ENCODE data around the gene NEDD4L. TPM values are rescaled to one million over a fixed set of nuclear protein-coding genes. Genes with fewer than 3 reads are reported as not detected.

Gene NEDD4L
- total RNA-seq, 1 donor from 2014 or later: 152 TPM

DNA sequence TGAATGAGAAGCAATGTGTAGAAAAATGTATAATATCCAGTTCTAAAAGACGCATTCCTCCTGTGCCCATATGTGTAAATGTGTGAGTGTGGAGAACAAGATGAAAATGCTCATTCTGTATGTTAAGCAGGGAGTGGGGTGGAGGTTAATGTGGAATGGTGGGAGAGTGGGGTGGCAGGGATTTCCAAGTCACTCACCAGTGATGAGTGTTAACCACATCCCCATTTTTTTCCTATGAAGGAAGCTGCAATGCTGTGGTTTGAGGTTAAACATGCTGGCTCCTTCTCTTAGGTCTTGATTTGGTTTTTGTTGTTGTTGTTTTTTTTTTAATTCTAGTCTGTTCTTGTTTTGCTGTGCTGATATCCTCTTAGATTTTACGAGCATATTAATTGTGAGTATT, 169.4 kb downstream of the NEDD4L start:
- no peak for DNase-seq

DNA sequence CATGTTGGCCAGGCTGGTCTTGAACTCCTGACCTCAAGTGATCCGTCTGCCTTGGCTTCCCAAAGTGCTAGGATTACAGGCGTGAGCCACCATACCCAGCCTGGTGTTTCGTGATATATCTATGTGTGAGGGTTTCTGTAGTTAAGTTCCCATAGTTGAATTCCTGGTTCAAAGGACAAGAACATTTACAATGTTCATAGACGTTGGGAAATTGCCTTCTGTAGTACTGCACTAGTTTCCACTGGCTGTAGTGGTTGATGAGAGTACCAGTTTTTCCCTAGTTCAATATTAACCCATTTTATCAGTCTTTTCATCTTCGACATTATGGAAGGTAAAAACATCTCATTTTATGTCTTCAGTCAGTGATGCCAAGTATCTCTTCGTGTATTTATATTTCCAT, 171.0 kb downstream of the NEDD4L start:
- no peak for DNase-seq

DNA sequence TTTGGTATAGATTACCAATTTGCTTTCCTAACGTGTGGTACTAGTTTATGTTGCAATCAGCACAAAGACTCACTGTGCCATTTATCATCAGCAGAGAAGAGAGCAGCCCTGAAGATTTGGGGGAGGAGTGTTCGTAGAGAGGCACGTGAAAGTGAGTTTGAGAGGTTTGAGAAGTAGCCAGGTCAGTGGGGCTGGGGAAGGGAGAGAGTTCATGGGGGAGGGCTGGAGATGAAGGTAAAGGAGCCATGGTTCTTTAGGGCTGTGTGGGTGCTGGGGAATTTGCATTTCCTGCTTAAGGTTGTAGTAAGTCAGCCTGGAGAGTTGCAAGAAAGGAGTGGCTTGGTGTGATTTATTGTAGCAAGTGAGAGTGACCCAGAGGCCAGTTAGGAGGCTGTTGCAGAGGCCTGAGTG, 172.1 kb downstream of the NEDD4L start:
- DNase-seq: no peak

DNA sequence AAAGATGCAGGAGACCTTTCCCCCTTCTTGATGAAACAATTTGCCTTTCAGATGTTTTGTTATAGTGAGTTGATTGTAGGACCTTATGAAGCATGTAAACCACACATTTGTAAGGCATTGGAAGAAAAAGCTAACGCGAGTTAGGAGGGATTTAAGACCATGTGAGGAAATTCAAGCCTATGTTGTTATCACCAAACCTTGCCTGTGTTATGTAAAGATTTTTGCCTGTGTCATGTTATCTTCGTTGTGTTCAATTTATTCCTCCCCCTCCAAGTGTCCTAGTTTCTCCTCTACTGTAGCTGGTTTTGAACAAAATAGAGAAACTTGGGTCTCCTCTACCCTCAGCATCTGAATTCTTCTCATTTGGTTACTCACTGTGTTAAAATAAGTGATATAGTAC, 173.0 kb downstream of the NEDD4L start:
- no peak for DNase-seq

DNA sequence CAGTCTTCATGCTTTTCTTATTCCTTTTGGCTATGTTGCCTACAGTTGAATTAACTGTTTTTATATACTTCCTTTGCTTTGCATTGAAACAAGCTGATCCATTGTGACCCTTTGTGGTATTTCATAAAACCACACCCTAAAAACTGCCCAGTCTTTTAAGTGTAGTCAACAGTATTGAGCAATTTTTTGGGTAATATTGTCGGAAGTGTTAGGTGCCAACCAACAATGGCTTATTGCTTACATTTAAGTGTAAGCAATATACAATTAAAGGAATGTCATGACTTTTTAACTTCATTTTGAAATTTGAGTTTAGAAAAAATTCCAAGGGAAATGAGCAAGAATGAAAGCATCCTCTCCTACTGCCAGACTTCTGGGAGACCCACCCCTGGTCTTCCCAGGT, 174.1 kb downstream of the NEDD4L start:
- no peak for DNase-seq

DNA sequence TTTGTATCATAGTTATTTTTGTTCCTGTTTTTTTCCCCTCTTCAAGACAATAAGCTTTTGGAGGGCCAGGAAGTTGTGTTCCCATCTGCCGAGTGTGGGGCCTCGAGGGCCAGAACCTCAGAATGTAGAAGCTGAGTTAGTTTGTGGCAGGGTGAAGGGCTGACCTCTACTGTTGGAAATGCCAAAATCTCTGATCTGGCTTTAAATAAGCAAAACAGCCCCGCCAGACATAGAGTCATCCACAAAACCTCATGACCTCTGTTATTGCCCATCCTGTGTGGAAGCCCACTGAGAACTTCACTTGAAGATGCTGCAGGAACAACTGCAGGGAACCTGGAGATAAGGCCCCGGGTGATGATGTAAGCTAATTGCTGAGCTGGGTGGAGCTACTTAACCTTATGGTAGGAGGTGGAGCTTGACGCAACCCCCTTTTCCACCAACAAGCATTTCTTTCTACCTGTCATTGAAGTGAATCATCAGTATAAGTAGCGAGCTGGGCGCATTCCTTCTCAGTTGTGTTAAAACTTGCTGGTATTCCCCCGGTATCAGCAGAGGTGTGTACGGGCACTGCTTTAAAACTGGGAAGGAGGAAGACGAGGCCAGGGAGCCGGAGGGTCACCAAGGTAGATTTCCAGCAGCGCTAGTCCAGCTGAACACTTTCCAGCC, 177.2 kb downstream of the NEDD4L start:
- no peak for DNase-seq

DNA sequence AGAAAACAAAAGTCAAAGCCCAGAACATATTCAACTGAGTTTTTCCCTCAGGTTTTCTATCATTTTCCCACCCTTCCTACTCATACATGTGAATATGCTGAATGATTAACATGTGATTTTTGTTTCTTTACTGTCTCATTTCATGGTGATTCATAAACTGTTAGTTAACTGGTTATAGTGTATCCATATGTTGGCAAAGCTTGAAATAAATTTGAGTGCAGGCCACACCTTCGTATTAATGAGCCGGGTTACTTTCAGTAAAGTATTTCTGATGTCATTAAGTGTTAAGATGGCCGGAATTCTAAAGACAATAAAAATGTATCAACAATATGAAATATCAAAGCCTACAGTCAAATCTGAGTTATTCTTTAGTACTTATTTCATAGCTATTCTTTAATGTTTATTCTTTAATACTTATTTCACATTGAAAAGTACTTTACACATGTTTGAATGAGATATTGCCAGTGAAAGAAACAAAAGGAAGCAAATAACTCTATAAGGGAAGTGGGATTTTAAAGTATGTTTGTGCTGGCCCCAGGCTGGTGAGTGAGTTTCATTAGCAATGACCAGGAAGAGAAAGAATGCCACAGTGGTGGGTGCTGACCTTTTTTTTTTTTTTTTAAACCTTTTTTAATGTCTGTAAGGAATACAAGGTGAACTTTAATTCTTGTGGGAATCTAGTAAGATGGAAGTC, 178.6 kb downstream of the NEDD4L start:
- DNase-seq: no peak

DNA sequence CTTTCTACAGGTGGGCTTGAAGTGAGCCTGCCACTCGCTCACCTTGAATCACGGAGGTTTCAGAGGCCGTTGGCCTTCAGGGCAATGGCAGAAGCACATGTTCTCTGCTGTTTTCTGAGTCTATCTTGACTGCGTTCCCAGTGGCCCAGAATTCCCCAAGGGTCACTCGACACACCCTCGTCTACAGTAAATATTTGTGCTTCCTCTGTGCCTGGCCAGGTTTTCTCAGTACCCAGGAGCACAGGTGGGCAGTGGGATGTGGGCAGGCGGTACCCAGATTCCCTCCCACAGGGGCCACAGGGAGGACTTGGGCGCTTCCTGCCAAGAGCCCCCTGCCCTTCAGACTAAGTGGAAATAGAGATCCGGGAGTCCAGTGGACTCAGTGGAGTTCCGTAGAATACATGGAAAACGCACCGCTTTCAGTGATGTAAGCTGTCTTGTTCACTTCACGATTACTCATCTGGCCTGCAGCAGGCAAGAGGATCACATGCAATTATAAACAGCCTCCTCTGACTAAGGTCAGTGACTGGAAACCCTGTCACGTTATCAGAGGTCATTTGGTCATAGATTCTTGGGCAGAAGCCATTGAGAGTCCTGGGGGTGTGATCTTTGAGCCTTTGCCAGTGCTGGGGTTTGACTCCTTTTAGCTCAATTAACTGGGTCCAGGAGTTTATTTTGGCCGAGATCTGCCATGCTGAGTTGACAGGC, 179.8 kb downstream of the NEDD4L start:
- no peak for DNase-seq

DNA sequence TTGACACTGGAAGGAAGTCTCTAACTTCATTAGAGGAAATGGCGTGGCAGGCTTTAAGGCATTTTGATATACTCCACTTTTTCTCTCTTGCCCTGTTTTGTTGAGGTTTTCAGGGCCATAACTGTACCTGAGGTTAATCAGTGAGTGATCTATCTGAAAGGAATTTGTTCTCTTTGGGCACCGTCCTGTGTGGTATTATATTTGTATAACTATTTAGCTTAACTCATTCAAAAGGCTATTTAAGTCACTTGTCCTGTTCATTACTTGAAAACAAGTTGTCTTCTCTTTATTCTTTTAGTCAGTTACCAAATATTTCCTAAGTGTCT, 180.4 kb downstream of the NEDD4L start:
- DNase-seq: no peak

DNA sequence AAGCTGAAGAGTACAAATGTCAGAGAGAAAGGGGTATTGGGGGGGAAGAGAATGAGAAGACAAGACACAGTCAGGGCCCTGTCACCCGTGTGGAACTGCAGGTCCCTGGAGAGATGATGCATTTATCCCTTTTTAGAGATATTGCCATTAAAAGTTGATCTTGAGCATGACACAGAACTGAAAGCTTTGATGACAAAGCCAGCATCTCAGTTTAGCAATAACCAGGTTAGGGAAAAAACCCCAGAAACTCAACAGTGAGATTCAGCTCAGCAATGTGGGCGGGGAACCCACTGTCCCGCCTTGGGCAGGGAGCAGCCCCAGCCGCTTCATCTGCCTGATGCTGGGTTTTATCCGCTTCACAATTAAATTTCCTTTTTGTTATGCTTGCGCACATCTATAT, 181.1 kb downstream of the NEDD4L start:
- no peak for DNase-seq

DNA sequence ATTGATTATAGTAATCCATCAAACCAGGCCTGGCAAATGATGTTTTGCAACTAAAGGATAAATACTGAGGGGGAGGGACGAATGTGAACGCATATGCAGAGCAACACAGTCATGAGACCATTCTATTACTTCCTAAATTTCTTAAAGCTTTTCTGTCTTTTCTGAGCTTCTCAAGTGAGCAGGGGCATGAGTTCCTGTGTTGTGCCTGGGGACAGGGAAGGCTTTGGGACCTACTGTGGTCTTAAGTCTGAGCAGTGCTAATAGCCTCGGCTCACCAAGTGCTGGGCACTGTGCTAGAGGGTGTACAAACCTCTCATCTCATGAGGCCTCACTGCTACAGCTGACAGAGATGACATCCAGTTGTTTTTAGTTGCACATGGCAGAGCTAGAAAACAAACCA, 182.4 kb downstream of the NEDD4L start:
- DNase-seq: no peak

DNA sequence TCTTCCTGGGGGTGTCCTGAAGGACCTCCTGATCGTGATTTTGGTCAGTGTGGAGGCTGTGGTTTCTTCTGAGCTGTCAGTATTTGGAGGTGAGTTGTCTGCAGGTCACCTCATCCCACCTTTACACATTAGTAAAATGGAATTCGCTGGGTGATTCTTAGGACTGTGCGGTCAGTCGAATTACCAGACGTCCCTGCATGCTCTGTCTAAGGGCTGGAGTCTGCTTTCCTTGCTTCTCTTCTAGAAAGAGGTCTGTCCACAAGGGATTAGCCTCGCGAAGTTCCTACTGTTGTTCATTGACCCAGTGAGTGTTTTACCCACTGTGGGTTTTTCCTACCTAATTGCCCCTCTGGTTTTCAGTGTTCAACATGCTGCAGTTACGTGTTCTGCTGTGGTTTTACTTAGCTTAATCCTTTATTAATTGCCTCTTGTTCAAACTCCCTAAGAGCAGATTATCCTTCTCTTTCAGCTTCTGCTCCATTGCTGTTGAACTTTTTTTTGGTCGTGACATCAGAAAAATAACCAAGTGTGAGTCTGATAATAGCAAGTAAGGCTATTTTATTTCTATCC, 183.4 kb downstream of the NEDD4L start:
- DNase-seq: no peak

DNA sequence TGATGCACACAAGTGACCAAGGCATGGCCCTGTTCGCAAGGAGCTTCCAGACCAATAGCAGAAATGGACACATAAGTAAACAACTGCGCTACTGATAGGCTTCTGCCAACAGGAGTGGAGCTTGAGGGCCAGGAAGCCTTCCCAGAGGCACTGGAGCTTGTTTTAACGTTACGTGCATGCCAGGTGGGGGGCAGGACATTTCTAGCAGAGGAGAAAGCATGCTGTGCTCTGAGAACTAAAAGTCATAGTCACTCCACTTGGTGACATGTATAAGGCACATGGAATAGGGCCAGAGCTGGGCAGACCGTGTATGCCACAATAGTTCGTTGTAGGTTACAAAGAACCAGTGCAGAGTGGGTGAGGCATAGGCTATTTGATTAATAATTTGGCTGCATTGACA, 184.2 kb downstream of the NEDD4L start:
- DNase-seq: no peak

DNA sequence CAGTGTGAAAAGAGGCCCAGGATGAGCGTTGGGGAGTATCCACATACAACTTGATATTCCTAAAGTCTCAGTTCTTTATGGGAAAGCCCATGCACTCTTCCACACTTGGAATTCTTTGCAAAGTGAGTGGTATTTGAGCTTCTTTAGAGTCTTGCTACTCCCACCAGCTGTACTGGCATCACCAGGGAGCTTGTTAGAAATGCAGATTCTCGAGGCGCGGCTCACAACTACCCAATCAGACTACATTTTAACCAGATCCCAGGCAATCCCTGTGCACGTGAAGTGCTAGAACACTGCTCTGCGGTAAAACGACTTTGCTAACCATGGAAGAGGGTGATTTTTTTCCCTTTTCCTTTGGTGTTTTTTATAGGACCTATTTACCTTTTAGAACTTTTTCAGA, 184.7 kb downstream of the NEDD4L start:
- no peak for DNase-seq

DNA sequence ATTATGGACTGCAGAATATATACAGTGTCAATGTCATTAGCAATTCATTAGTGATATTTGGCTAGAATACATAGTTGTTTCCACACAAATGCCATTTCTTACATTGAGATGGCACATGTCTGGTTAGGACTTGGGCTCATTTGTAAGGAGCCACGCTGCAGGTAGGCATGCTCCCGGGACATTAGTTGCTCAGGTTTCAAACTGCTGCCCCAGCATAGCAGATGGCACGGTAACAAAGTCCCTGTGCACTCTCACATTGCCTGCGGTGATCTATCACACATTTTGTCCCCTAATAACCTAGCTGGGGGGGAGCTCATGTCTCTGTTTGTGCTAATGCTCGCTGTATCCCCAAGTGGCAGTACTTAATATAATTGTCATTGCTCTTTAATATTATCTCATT, 185.1 kb downstream of the NEDD4L start:
- no peak for DNase-seq

DNA sequence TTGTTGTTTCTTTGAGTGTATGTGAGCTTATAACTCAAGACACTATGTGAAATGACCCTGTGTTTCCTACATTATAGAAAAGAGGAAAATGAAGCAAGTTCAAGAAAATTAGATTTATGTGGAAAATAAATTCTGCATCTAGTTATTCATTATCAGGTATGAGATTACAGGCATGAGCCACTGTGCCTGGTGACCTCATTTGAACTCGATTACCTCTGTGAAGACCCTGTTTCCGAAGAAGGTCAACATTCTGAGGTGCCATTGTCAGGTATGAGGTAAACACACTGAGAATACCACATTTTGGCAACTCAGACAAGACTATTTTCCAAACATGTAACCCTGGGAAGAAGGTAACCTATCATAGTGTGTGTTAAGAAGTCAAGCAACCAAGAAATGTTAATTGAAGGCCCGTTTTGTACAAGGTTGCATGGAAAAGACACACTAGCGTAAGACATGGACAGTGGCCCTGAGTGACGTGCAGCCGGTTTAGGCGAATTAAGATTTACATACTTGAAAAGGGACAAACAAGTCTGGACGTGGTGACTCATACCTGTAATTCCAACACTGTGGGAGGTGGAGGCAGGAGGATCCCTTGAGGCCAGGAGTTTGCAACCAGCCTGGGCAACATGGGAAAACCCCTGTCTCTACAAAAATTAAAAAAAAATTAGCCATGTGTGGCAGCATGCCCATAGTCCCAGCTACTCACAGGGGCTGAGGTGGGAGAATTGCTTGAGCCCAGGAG, 186.6 kb downstream of the NEDD4L start:
- no peak for DNase-seq

DNA sequence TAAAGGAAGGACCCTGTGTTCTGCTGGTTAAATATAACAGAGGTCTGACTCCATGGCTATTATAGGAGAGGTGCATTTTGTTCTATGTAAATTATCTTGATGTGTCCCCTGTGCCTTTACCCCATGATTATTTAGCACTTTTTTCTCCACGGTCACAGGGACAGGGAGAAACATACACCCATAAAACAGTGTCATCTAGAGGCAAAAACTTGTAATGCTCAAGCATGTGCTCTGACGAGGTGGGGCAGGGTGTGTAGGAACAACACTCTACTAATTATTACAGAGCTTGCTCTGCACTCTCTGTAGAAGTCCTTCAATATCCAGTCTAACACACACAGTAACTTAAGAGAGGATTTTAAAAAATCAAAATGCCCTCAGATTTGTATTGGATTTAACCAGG, 187.9 kb downstream of the NEDD4L start:
- DNase-seq: no peak

DNA sequence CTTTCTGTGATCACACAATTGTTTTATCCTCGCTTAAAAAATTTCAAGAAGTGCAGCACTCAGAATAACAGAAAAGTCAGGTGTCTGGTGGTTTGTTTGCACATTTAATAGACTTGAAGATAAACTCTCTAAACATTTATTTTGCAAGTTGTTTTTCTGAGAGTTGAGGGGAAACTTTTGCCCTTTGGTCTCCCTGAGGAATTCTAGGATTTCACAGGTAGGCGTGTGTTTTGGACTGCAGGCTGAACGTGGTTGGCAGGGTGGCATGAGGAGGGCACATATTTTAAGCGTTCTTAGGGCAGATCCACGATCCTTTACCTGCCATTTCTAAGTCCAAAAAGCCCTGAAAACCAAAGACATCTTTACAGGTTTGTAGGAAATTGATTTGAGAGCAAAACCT, 188.6 kb downstream of the NEDD4L start:
- no peak for DNase-seq

DNA sequence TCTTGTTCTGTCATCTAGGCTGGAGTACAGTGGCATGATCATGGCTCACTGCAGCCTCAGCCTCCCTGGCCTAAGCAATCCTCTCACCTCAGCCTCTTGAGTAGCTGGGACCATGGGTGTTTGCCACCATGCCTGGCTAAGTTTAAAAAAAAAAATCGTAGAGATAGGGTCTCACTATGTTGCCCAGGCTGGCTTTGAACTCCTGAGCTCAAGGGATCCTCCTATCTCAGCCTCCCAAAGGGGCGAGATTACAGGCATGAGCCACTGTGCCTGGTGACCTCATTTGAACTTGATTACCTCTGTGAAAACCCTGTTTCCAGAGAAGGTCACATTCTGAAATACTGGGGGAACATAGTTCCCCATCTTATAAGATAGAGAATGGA, 190.3 kb downstream of the NEDD4L start:
- DNase-seq: no peak

DNA sequence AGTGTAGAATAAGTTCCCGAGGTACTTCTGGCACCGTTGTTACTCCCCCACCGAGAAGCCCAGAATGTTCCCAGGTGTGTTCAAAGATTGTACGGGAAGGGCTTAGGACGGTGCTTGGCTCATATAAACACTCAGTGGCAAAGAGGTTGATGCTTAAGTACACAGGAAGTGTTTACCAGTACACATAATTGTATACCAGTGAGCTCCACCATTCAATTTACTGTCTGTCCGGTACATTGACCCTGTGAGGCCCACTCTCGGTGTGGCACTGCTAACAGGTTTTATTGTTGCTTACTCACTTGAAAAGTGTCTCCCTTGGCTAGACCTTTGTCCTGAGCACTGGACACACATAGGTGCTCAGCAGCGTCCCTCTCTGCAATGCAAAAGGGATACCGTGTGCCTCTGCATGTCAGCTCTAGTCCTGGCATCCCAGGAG, 191.0 kb downstream of the NEDD4L start:
- DNase-seq: no peak

DNA sequence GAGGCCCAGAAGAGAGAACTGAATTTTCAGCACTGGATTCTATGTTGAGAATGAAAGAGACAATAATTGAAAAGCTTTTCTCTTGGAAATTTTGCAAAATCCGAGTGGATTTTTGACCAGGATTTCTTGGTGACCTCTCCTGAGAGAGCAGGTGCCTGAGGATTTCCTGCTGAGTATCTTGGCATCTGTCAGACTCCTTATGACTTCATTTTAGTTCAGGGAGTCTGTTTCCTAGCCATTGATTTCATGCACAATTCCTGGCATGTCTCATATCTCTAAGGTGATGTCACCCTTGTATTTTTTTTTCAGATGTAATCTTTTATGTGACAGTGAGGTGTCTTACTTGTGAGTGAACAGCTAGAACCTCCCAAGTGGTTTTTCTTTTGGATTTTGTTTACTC, 195.9 kb downstream of the NEDD4L start:
- no peak for DNase-seq

DNA sequence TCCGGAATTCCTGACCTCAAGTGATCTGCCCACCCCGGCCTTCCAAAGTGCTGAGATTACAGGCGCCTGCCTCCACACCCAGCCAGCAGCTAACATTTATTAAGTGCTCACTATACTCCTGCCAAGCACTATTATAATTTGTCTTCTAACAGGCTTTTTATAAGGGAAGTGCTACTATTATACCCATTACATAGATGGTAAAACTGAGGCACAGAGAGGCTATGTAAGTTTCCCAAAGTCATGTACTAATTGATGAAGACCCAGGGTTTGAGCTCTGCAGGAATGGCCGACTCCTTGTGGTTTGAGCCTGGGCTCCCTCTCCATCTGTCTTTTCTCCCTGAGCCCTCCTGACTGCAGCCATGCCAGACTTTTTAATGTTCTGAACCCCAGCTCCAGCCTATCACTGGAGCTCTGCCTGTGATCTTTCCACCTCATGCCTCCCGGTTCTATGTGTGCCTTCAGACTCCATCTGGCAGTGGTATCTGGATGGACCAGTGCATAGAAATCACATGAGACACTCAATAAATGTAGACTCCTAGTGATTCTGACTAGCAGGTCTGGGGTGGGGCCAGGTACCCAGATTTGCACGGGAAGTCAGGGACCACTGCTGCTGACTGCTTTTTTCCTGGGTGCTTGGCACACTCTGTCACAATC, 197.1 kb downstream of the NEDD4L start:
- no peak for DNase-seq
